Measurements from ENCODE around the gene P2RY2.

DNA sequence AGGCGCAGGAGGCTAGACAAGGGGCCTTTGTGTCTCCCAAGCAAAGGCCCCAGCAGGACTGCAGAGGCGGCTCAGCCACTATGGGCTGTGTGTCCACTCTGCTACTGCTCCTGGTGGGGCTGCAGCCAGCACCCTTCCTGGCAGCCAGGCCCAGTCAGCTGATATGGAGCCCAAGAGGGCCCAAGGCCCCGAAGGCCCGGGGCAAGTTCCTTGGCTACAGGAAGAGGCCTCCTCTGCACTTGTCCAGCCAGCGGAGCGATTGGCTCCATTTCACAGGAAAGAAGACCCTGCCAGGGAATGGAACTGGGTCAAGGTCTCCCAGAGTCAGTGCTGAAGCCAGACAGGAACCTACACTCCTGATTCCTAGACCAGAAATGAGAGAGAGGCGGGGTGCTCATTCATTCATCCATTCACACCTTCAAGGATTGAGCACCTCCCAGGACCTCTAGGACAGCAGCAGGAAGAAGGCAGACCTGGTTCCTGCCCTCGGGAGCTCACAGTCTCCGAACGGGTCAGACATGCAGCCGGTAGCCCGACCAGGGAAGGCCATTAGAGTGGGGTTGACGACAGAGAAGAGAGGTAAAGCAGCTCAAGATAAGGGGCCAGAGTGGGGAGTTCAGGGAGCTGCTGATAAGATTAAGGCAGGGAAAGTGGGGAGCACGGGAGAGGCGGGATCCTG lies 811 bp upstream of the P2RY2 start:
- TF ChIP-seq, protein P1, sequence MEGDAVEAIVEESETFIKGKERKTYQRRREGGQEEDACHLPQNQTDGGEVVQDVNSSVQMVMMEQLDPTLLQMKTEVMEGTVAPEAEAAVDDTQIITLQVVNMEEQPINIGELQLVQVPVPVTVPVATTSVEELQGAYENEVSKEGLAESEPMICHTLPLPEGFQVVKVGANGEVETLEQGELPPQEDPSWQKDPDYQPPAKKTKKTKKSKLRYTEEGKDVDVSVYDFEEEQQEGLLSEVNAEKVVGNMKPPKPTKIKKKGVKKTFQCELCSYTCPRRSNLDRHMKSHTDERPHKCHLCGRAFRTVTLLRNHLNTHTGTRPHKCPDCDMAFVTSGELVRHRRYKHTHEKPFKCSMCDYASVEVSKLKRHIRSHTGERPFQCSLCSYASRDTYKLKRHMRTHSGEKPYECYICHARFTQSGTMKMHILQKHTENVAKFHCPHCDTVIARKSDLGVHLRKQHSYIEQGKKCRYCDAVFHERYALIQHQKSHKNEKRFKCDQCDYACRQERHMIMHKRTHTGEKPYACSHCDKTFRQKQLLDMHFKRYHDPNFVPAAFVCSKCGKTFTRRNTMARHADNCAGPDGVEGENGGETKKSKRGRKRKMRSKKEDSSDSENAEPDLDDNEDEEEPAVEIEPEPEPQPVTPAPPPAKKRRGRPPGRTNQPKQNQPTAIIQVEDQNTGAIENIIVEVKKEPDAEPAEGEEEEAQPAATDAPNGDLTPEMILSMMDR (IDR thresholded peaks at IDR 0.05) = no peak
- no peak for TF ChIP-seq EZH2 (IDR thresholded peaks at IDR 0.05; ENCODE audit: borderline replicate concordance, insufficient read depth, low read depth, low read length, poor library complexity, severe bottlenecking)

Measured in B cell (primary cell).